UCSD-AML1 (cell line): ENCODE data around the gene UBE3B.

Experiments used
- DNase-seq: peaks from one replicate; lab custom pipeline; 2025; ENCODE audit not compliant: unreplicated experiment; lab: John Stamatoyannopoulos, UW

The UBE3B gene

GRCh38 chr12:109527489-109528123 is 50.2 kb downstream of the UBE3B start:
- no peak for DNase-seq

GRCh38 chr12:109529691-109530640 is 52.5 kb downstream of the UBE3B start:
- no peak for DNase-seq

DNA sequence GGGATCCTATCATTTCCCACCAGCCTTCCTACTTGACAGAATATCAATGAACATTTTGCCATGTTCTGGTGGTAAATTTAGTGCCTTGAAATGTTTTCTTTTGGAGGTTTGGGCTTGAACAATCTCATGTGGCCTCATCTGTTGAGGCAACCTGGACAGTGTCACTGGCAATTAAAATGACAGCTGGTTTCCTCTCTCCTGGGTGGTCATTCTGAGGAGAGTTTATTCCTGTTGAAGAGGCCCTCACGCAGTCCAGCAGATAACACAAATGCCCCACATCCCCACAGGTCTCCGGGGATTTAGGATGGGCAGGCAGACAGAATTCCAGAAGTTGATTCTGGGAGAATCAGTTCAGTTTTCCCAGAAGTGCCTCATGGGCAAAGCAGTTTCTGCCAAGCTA is 54.0 kb downstream of the UBE3B start:
- no peak for DNase-seq

GRCh38 chr12:109532721-109533486 is 55.5 kb downstream of the UBE3B start:
- no peak for DNase-seq

DNA sequence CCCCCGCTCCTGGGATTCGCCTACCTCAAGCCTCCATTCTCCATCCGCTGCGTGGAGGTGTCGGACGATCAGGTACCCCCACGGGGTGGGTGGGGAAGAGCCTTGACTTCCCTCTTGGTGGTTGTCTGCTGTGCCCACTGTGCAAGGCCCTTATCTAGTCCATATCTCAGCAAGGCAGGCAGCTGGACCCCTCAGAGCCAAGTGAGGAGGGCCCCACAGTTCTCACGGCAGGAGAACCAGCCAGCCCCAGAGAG is 56.0 kb downstream of the UBE3B start:
- DNase-seq: no peak

DNA sequence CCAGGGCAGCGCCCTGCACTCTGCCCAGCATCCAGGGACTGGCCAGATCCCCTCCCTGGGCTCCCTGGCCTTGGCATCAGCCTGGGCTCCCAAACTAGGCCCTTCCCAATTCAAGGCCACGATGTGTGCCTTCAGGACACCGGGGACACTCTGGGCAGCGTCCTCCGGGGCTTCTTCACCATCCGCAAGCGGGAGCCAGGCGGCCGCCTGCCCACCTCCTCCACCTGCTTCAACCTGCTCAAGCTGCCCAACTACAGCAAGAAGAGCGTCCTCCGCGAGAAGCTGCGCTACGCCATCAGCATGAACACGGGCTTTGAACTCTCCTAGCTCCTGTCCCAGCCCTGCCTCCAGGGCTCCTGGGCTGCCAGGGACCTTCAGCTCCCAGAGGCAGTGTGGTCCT is 57.0 kb downstream of the UBE3B start:
- DNase-seq: no peak

DNA sequence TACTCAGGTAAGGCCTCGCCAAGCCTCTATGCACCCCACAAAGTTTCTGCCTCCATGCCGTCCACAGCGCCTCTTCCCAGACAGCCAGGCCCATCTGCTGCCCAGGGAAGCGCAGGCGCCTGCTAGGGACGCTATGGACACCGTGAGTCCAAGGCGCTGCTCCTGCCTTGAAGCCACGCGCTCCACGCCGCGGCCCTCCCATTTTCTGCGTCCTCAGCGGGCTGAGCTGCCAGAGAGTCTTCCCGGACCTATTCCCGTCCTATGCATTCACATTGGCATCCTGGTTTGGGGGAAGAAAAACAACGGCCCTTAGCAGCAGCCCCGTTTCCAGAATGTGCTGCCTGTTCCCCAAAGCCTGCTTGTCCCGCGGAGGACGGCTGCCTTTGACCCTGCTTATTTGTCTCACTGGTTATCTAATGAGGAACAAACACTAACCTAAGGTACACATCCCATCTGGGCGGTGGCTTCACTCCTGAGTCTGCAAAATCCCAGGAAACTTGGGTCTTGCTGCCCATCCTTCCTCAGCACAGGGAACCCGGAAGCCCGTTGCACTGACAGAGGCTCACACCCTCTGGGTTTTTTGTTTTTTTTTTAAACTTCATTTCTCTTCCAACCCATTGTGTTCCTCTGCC is 57.9 kb downstream of the UBE3B start:
- no peak for DNase-seq

- DNase-seq: no peak
Measured at GRCh38 chr12:109535863-109536250, 58.4 kb downstream of the UBE3B start.

GRCh38 chr12:109537136-109537535 is 59.7 kb downstream of the UBE3B start:
- DNase-seq: no peak

GRCh38 chr12:109538191-109538863 is 60.9 kb downstream of the UBE3B start:
- no peak for DNase-seq

- no peak for DNase-seq
Measured at GRCh38 chr12:109539508-109539907, 62.1 kb downstream of the UBE3B start.

DNA sequence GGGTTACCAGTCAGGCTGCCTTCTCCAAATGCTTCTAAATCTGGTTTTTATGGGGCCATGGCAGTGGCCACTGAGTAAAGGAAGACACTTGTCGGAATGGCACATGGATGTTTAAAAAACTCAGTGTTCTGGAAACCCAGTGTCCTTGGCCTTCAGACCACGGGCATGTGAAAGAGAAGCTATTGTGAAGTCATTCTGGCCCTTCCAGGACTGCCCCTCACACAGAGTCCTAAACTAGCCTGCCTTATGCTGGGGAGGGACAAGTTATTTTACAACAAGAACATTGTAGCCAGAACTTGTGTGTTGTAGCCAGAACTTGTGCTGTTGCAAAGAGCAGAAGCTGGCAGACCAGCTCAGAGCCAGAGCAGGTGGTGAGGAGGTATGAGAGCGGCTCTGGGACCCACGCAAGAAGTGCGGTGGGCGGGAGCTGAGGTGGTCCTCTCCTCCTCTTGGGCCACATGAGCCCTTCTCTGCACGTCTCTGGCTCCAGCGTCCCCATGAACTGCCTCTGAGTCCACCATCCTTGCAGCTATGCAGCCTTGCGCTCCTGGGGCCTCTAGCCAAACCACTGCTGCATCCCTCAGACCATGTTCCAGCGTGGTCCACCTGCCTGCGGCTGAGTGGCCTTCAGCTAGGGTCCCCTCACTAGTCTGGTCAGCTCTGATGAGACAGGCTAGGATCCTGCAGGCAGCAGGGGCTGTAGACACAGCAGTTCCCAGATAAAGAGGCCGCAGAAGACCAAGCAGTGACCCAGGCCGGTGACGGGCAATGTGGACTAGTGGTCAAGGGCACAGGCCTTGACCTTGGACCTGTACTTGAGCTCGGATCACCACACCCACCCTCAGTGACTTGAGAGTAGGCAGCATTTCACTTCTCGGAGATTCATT is 63.3 kb downstream of the UBE3B start:
- no peak for DNase-seq

DNA sequence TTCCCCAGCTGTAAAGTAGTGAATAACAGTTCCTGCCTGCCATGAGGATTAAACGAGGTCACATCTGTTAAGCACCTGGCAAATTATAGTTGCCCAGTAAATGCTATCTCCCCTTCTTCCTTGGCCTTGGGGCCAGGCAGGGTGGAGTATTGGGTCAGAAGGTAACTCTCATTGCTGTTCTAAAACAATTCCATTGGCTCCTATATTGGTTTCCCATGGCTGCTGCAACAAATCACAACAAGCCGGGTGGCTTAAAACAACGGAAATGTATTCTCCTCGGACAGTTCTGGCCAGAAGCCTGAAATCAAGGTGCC is 63.9 kb downstream of the UBE3B start:
- no peak for DNase-seq

GRCh38 chr12:109542014-109542413 is 64.6 kb downstream of the UBE3B start:
- no peak for DNase-seq

DNA sequence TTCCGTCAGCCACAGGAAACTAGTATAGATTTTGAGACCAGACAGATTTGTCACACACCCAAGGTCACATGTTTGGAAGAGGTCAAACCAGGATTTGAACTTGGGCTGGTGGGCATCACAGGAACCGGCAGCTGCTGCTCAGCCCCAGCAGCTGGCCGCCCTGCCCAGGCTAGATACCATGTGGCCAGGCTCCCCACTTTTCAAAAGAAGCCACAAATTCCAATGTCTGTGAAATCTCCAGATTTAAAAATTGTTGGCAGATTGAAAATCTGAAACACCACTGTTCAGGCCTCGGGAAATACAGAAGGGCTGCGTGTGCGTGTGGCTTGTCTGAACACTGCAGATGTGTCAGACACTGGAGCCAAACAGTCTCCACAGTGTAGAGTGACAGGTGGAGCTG is 65.4 kb downstream of the UBE3B start:
- DNase-seq: no peak

GRCh38 chr12:109544955-109545531 is 67.6 kb downstream of the UBE3B start:
- DNase-seq: no peak

- DNase-seq: no peak
Measured at GRCh38 chr12:109545826-109546225, 68.4 kb downstream of the UBE3B start.

DNA sequence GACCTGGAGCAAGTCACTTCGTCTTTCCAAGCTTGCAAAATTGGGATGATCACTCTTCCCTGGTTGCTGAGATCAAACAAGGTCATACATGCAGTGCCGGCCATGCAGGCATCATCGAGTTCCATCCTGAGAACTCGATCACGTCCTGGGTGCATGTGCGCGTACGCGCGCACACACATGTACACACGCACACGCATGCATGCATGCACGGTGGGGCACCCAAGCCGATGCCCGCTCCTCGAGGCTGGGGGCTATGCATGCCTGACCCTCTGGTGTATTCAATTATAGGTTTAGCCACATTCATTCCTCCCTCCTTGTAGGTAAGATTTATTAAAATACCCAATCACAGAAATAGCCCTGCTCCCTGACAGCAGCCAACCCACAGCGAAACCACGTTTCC is 69.9 kb downstream of the UBE3B start:
- DNase-seq: no peak

GRCh38 chr12:109548258-109548657 is 70.8 kb downstream of the UBE3B start:
- no peak for DNase-seq
